RWPE1 (cell line): ENCODE results near the gene TNFRSF14.

Experiments
- CTCF ChIA-PET: fragments of 350-600 bp; sonication (Branson Sonifier 250); formaldehyde crosslinking; extraction: SDS; loops from one replicate; lab custom pipeline; 2021; lab: Yijun Ruan, JAX
- POLR2A ChIA-PET: fragments of 400-600 bp; formaldehyde crosslinking; extraction: SDS; loops from one replicate; lab custom pipeline; 2020; ENCODE audit warnings: antibody characterized with exemption; ENCODE audit not compliant: low non-redundant PET; lab: Yijun Ruan, JAX
- DNase-seq: peaks from one replicate; pipeline ENCODE4 v3.0.0; 2012; ENCODE audit warnings: low spot score
- H3K27ac ChIP-seq: fragments of 450-650 bp; 2 replicates; pipeline ENCODE4 v1.5.1; 2017
- TF ChIP-seq, protein P1 (sequence below): fragments of 450-650 bp; conservative IDR thresholded peaks from 2 replicates; pipeline ENCODE4 v1.5.1; 2017; ENCODE audit warnings: low read depth, mild to moderate bottlenecking

Gene TNFRSF14

DNA sequence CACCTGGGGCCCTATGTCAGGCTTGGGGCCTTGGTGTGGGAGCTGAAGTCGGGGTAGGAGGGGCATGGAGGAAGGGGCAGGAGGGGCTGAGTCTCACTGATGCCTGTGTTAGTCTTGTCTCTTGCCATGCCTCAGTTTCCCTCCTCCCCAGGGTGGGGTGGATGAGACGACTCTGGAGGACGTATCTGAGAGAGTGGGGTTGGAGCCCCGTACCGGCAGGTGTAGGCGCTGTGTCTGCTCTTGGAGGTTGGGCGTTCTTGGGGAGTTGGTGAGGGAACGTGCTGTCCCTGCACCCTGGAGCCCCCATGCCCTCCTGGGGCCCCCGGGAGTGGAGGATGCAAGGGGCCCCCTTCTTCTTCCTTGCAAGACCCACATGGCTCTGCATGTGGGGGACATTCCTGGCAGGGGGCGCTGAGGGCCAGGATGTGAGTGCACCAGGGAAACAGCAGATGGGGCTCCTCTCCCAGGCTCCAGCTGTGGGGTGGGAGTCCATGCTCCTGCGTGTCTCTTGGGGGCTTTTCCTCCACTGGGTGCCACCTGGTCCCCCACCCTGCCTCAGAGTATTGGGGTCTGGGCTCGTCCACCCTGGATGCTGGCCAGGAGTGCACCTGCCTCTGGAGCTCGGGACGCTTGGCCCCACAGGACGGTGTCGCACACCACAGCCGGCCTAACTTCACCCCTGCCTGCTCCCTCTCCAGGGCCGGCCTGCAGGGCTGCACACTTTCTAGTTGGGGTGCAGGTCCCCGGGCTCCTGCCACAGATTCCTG, 1.4 kb upstream of the TNFRSF14 start:
- CTCF ChIA-PET, result interaction anchor here (0.7 to 1.7 kb wide), 2 partner anchors 31 to 67 kb away, joined by 3 to 5 read pairs; no protein-coding TSS in a partner anchor
- POLR2A ChIA-PET, result no interaction called here
- no peak for DNase-seq
- peak overlapping the region; percentile 85; the same call in 1 of the 2 replicates for H3K27ac ChIP-seq
- TF ChIP-seq, protein P1, sequence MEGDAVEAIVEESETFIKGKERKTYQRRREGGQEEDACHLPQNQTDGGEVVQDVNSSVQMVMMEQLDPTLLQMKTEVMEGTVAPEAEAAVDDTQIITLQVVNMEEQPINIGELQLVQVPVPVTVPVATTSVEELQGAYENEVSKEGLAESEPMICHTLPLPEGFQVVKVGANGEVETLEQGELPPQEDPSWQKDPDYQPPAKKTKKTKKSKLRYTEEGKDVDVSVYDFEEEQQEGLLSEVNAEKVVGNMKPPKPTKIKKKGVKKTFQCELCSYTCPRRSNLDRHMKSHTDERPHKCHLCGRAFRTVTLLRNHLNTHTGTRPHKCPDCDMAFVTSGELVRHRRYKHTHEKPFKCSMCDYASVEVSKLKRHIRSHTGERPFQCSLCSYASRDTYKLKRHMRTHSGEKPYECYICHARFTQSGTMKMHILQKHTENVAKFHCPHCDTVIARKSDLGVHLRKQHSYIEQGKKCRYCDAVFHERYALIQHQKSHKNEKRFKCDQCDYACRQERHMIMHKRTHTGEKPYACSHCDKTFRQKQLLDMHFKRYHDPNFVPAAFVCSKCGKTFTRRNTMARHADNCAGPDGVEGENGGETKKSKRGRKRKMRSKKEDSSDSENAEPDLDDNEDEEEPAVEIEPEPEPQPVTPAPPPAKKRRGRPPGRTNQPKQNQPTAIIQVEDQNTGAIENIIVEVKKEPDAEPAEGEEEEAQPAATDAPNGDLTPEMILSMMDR, result peak; percentile 26; the same call in 1 of the 2 replicates

DNA sequence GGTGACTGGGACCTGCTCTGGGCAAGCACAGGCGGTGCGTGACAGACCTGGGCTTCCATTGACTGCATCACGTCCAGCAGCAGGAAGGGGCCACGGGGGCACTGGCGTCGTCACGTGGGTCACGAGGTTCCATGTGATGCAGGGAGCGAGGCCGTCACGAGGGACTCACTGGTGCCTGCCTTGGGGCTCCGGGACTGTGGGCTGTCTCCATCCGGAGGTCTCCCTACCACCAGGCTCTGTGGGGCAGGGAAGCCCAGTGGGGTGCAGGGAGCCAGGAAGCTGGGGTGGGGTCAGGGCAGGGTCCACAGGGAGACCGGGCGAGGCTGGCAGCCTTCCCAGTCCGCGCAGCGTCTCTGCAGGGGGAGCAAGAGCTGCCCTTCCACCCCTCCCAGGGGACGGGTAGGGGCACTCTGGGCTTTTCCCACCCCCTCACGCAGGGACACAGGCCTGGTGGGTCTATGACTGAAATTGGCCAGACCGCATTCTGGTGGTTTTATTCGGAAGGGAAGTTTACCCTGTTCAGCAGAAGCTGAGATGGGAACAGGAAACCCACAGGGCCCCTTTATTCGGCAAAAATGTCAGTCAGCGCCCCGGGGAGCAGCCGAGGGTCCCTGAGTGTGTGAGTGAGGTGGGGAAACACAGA, 416 bp upstream of the TNFRSF14 start:
- POLR2A ChIA-PET, result interaction anchor here (0.7 kb wide), 1 partner anchor 30 kb away, joined by 4 read pairs; no protein-coding TSS in a partner anchor
- TF ChIP-seq, protein P1, result no peak
- CTCF ChIA-PET, result interaction anchor here (0.6 to 1.7 kb wide), 6 partner anchors 19 to 245 kb away, joined by 3 to 5 read pairs (median 3); partner anchors contain the start of gene TTC34
- H3K27ac ChIP-seq, result peak overlapping the region; percentile 85
- no peak for DNase-seq

DNA sequence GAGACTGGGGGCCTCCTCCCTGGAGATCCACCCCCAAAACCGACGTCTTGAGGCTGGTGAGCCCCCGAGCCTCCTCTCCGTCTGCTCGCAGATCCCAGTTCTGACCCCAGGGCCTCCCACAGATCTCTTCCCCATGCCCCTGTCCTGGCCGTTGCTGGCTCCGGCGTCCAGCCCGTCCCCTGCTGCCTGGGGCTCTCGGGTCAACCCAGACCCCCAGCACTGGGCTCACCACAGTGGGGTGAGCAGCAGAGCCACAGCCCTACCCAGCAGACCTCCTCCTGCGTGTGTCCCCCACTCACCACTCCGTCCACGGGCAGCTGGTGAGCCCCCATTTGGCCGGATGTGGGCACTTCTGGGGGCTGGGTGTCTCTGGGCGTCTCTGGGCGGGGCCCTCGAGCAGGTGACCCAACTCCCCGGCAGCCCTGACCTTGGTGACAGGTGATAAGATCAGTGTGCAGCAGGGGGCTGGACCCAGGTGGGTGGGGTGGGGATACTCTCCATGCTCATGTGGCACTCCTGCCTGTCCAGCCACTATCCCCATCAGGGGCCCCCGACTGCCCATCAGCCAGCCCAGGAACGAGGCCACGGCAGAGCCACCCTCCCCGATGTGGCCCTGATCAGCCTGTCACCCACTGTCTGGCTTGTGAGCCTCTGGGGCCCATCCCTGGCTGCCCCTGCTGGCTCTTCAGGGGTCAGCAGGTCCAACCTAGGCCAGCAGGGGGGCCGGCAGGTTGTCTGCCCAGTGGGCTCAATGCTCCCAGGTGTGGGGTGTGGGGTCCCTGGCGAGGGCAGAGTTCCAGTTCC, 709 bp downstream of the TNFRSF14 start:
- H3K27ac ChIP-seq, result peak overlapping the region; percentile 85
- DNase-seq, result no peak
- ChIA-PET POLR2A (interaction anchor here (0.7 kb wide), 1 partner anchor 29 kb away, joined by 4 read pairs; no protein-coding TSS in a partner anchor), CTCF (interaction anchor here (0.6 to 1.0 kb wide), 4 partner anchors 18 to 204 kb away, joined by 3 read pairs; no protein-coding TSS in a partner anchor)
- TF ChIP-seq, protein P1, result no peak

DNA sequence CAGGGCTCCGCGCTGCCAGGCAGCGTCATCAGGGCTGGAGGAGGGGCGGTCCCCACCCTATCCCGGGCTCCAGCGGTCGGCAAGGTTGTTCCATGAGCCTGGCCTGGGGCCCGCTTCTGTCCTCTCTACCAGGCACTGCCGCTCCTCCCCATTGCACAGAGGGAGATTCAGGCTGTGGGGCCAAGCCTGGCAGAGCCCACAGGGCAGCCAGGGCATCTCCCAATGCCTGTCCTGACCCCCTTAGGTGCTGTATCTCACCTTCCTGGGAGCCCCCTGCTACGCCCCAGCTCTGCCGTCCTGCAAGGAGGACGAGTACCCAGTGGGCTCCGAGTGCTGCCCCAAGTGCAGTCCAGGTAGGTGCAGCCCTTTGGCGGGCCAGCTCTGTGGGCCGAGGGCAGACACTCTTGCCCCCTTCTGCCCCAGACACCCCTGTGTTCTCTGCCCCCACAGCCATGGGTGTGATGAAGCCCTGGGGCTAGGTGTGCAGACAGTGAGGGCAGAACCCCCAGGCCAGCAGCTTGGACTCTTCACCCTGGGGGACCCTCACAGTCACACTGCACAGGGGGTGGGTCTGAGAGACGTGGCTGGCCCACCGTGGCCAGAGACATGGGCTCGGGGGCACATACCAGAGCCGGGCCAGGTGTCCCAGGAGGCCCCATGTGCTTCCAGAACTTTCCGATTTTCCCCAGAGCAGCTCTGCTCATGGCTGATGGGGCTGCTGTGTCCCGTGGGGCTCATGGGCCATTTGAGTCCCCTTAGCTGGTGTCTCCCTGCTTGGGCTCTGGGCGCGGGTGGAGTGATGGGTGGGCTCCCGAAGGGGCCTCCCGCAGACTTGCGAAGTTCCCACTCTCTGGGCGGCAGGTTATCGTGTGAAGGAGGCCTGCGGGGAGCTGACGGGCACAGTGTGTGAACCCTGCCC, 1.6 kb downstream of the TNFRSF14 start:
- peak overlapping the region; percentile 85 for H3K27ac ChIP-seq
- TF ChIP-seq, protein P1, result no peak
- POLR2A ChIA-PET, result interaction anchor here (0.6 kb wide), 1 partner anchor 368 kb away, joined by 3 read pairs; no protein-coding TSS in a partner anchor
- no peak for DNase-seq
- CTCF ChIA-PET, result interaction anchor here (0.6 kb wide), 1 partner anchor 205 kb away, joined by 3 read pairs; no protein-coding TSS in a partner anchor

DNA sequence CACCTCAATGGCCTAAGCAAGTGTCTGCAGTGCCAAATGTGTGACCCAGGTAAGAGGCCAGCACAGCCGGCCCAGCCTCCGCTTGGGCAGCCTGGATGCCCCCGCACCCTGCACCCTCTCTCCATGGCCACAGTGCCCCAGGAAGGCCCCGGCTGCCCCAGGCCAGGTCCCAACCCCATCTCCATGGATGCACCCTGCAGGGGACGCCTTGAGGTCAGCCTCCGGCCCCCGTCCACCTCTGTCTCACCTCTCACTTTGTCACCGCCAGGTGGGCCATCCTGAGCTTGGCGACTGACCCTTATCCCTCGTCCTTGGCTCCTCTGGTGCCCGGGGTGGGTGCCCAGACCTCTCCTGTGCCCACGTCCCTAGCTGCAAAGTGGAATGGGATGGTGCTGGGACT, 2.2 kb downstream of the TNFRSF14 start:
- CTCF ChIA-PET, result no interaction called here
- H3K27ac ChIP-seq, result no peak overlapping the region
- POLR2A ChIA-PET, result interaction anchor here (0.6 kb wide), 1 partner anchor 369 kb away, joined by 3 read pairs; no protein-coding TSS in a partner anchor
- no peak for DNase-seq
- TF ChIP-seq, protein P1, result no peak
